Ishikawa (cell line): ENCODE measurements around the gene KRTAP4-3.

Experiments
- CEBPB ChIP-seq: IDR thresholded peaks from 2 replicates; pipeline ENCODE4 v1.6.1; 2012
- CREB1 ChIP-seq: IDR thresholded peaks from 2 replicates; pipeline ENCODE4 v1.6.1; 2012; ENCODE audit warnings: low read depth
- EGR1 ChIP-seq: IDR thresholded peaks from 2 replicates; pipeline ENCODE4 v1.6.1; 2012
- EP300 ChIP-seq: IDR thresholded peaks from 2 replicates; pipeline ENCODE4 v1.6.1; 2012; ENCODE audit warnings: borderline replicate concordance
- FOXM1 ChIP-seq: IDR thresholded peaks from 2 replicates; pipeline ENCODE4 v1.6.1; 2012; ENCODE audit warnings: low read depth, borderline replicate concordance
- MAX ChIP-seq: IDR thresholded peaks from 2 replicates; pipeline ENCODE4 v1.6.1; 2012
- NFIC ChIP-seq: IDR thresholded peaks from 2 replicates; pipeline ENCODE4 v1.6.1; 2012
- RAD21 ChIP-seq: IDR thresholded peaks from 2 replicates; pipeline ENCODE4 v1.6.1; 2012; ENCODE audit warnings: low read depth
- REST ChIP-seq: IDR thresholded peaks from 2 replicates; pipeline ENCODE4 v1.6.1; 2012; ENCODE audit warnings: low read depth, mild to moderate bottlenecking
- TAF1 ChIP-seq: IDR thresholded peaks from 2 replicates; pipeline ENCODE4 v1.6.1; 2012; ENCODE audit warnings: low read depth, mild to moderate bottlenecking
- TCF12 ChIP-seq: IDR thresholded peaks from 2 replicates; pipeline ENCODE4 v1.6.1; 2012; ENCODE audit warnings: low read depth
- TEAD4 ChIP-seq: IDR thresholded peaks from 2 replicates; pipeline ENCODE4 v1.6.1; 2012
- USF1 ChIP-seq: IDR thresholded peaks from 2 replicates; pipeline ENCODE4 v1.6.1; 2012
- YY1 ChIP-seq: IDR thresholded peaks from 2 replicates; pipeline ENCODE4 v1.6.1; 2012; ENCODE audit warnings: low read depth
- ZBTB7A ChIP-seq: IDR thresholded peaks from 2 replicates; pipeline ENCODE4 v1.6.1; 2012; ENCODE audit warnings: low read depth

The KRTAP4-3 gene

GRCh38 chr17:41176744-41177387, 8.8 kb upstream of the KRTAP4-3 start:
- no peak for TF ChIP-seq TEAD4
- no peak for TF ChIP-seq RAD21
- no peak for TF ChIP-seq TAF1
- no peak for TF ChIP-seq EP300
- TF ChIP-seq NFIC, result no peak
- no peak for TF ChIP-seq ZBTB7A
- no peak for TF ChIP-seq MAX
- TF ChIP-seq CEBPB, result no peak
- TF ChIP-seq YY1, result no peak
- no peak for TF ChIP-seq EGR1
- TF ChIP-seq REST, result no peak
- TF ChIP-seq FOXM1, result no peak
- no peak for TF ChIP-seq CREB1
- TF ChIP-seq USF1, result no peak
- no peak for TF ChIP-seq TCF12

- TF ChIP-seq REST, result no peak
- no peak for TF ChIP-seq TEAD4
- no peak for TF ChIP-seq MAX
- no peak for TF ChIP-seq EGR1
- TF ChIP-seq CREB1, result no peak
- TF ChIP-seq YY1, result no peak
- TF ChIP-seq FOXM1, result no peak
- TF ChIP-seq USF1, result no peak
- no peak for TF ChIP-seq TCF12
- no peak for TF ChIP-seq CEBPB
- TF ChIP-seq ZBTB7A, result no peak
- no peak for TF ChIP-seq EP300
- TF ChIP-seq RAD21, result no peak
Measured at GRCh38 chr17:41171886-41172285, 3.9 kb upstream of the KRTAP4-3 start.

GRCh38 chr17:41167561-41167960, 460 bp downstream of the KRTAP4-3 start:
- TF ChIP-seq TEAD4, result no peak

- TF ChIP-seq EGR1 (no peak), FOXM1 (no peak), ZBTB7A (no peak), TEAD4 (no peak), TCF12 (no peak), TAF1 (no peak), REST (no peak), NFIC (no peak), CEBPB (no peak), USF1 (no peak), YY1 (no peak), MAX (no peak), EP300 (no peak), RAD21 (no peak), CREB1 (no peak)
Measured at GRCh38 chr17:41163828-41164227, 4.2 kb downstream of the KRTAP4-3 start.
